K562 (cell line): ENCODE measurements around the gene OPRL1. TPM values are rescaled to one million over a fixed set of nuclear protein-coding genes. Genes with fewer than 3 reads are reported as not detected.
A peak's percentile ranks its signal among the peaks of the same experiment; 100 is the strongest.

Source experiments
- CBFA2T2 ChIP-seq: fragments of 450-650 bp; conservative IDR thresholded peaks from 2 replicates; pipeline ENCODE4 v1.6.1; 2017; ENCODE audit warnings: mild to moderate bottlenecking
- GTF2F1 ChIP-seq: IDR thresholded peaks from 2 replicates; pipeline ENCODE4 v1.6.1; 2011; ENCODE audit warnings: low read depth, low read length, improper control_type of control experiment
- JUN ChIP-seq, 2 experiments: sonication (generic) in 1 of 2; formaldehyde crosslinking in 1 of 2; IDR thresholded peaks; 2 replicates each; pipeline versions ENCODE4 v1.6.1 to v1.8.0; 2012 to 2022; ENCODE audit warnings: borderline replicate concordance in 2 of 2, mild to moderate bottlenecking in 2 of 2, improper control_type of control experiment in 1 of 2, low read depth in 1 of 2, low read length in 1 of 2, missing genetic modification reagents in 1 of 2
- MYNN ChIP-seq, 2 experiments: sonication (generic); formaldehyde crosslinking in 1 of 2; IDR thresholded peaks; 2 replicates each; pipeline versions ENCODE4 v1.5.0 to v1.6.1; 2016 to 2020; ENCODE audit warnings: antibody characterized with exemption in 1 of 2, missing genetic modification reagents in 1 of 2
- NFE2L1 ChIP-seq: fragments of 450-650 bp; IDR thresholded peaks from 2 replicates; pipeline ENCODE4 v1.6.1; 2016; ENCODE audit warnings: missing genetic modification characterization, low read depth, mild to moderate bottlenecking, missing compliant biosample characterization, moderate library complexity, borderline replicate concordance
- PML ChIP-seq: IDR thresholded peaks from 2 replicates; pipeline ENCODE4 v1.6.1; 2012; ENCODE audit warnings: low read length, inconsistent platforms
- POLR2G ChIP-seq: fragments of 200-400 bp; formaldehyde crosslinking; IDR thresholded peaks from 2 replicates; pipeline ENCODE4 v1.6.1; 2017; ENCODE audit warnings: low read depth, mild to moderate bottlenecking, antibody characterized with exemption, low read length, moderate library complexity
- PRPF4 ChIP-seq: fragments of 200-400 bp; formaldehyde crosslinking; IDR thresholded peaks from one replicate; pipeline ENCODE4 v1.6.1; 2017; ENCODE audit warnings: low read length, low read depth, mild to moderate bottlenecking; ENCODE audit not compliant: insufficient read depth, poor library complexity, severe bottlenecking
- RUNX1 ChIP-seq: sonication (generic); IDR thresholded peaks from 2 replicates; pipeline ENCODE4 v1.6.1; 2016; ENCODE audit warnings: antibody characterized with exemption, low read depth
- SRSF1 ChIP-seq: fragments of 200-400 bp; formaldehyde crosslinking; IDR thresholded peaks from 2 replicates; pipeline ENCODE4 v1.6.1; 2017; ENCODE audit warnings: mild to moderate bottlenecking, low read depth, low read length, moderate library complexity
- ZBTB8A ChIP-seq: fragments of 450-650 bp; IDR thresholded peaks from 2 replicates; pipeline ENCODE4 v1.6.1; 2018; ENCODE audit warnings: mild to moderate bottlenecking, moderate library complexity; ENCODE audit not compliant: partially characterized antibody
- polyA plus RNA-seq, 8 experiments: library from polyadenylated mRNA; depleted of rRNA in 4 of 8; stranded (reverse) in 5 of 8; unstranded in 3 of 8; fragments of >200 nt; fragmentation: Nextera tagmentation in 2 of 8; fragmentation: Illumina TruSeq in 1 of 8; extraction: Ambion mirVana in 2 of 8; extraction: Trizol in 1 of 8; gene quantifications; 2 replicates each; pipeline versions ENCODE4 v1.2.1 to v1.2.3, GENCODE V29; 2011 to 2014; ENCODE audit warnings: inconsistent platforms in 1 of 8, missing spikeins in 1 of 8
- total RNA-seq, 7 experiments: library from RNA; depleted of rRNA in 6 of 7; stranded (reverse); fragments of >200 nt in 6 of 7; fragmentation: Illumina TruSeq in 2 of 7; extraction: Trizol in 2 of 7; gene quantifications; 2 replicates each; pipeline versions ENCODE4 v1.2.1 to v1.2.3, GENCODE V29; 2011 to 2021; ENCODE audit warnings: low replicate concordance in 1 of 7
- TF ChIP-seq, protein P1 (sequence below): fragments of 450-650 bp; IDR thresholded peaks from 2 replicates; pipeline ENCODE4 v1.6.1; 2016; ENCODE audit warnings: mild to moderate bottlenecking, moderate library complexity
- TF ChIP-seq, protein P2 (sequence below): sonication (generic); formaldehyde crosslinking; IDR thresholded peaks from 2 replicates; pipeline ENCODE4 v1.8.0; 2022; ENCODE audit warnings: missing genetic modification reagents, mild to moderate bottlenecking, moderate library complexity, borderline replicate concordance

The OPRL1 gene
- total and polyA plus RNA-seq, 9 of the 15 experiments (the other 6 are each of a cell fraction or from before 2014, with no cell fraction given): 0.06 to 0.33 (median 0.11) TPM; not detected in 2

DNA sequence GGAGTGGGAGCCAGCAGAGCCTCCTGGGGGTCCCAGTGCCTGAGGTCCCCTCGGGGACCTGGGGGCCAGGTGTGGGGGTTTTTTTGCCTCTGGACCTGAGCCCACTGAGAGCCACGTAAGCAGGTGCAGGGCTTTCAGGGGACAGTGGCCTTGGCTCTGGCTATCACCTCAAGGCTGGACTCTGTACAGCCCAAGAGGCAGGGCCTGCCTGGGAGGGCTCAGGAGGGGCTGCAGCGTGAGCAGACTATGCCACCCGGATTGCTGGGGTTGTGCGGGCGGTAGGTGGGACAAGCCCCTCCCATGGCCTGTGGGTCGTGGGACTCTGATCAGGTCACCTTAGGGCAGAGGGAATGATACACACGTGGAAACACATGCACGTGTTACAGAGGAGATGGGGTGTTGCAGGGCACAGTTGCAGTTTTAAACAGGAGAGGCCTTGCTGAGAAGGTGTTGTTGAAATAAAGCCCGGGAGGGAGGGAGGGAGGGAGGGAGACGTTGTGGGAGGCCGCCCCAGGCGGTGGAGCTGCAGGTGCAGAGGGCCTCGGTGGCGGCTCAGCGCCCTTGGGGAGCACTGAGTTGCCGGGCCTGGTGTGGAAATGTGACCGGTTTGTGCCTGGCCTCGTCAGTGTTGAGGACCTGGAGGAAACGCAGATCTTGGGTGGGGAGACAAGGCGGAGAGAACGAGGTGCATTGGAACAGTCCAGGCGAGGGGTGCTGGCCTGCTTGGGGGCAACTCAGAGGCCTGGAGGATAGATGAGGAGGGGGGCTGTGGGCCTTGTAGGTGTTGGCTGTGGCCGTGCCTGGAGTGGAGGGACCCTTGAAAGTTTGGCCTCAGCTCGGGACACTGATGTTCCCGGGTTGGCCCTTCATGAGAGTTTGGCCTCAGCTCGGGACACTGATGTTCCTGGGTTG, 14.6 kb upstream of the OPRL1 start (continued):
- TF ChIP-seq PRPF4 (no peak), ZBTB8A (no peak), CBFA2T2 (no peak), PML (no peak), MYNN (IDR thresholded peaks at IDR 0.05) (no peak), MYNN (CRISPR knock-in tag; IDR thresholded peaks at IDR 0.05) (no peak), GTF2F1 (no peak), RUNX1 (no peak), NFE2L1 (no peak), POLR2G (peak; percentile 45; the same call in 1 of the 2 replicates), JUN (IDR thresholded peaks at IDR 0.05; ENCODE audit: borderline replicate concordance, low read depth, low read length) (no peak), JUN (CRISPR knock-in tag; IDR thresholded peaks at IDR 0.05; ENCODE audit: borderline replicate concordance) (0 out of 2 replicates have a peak, but pooled peaks have one; percentile 12), SRSF1 (no peak)
- TF ChIP-seq, protein P1, sequence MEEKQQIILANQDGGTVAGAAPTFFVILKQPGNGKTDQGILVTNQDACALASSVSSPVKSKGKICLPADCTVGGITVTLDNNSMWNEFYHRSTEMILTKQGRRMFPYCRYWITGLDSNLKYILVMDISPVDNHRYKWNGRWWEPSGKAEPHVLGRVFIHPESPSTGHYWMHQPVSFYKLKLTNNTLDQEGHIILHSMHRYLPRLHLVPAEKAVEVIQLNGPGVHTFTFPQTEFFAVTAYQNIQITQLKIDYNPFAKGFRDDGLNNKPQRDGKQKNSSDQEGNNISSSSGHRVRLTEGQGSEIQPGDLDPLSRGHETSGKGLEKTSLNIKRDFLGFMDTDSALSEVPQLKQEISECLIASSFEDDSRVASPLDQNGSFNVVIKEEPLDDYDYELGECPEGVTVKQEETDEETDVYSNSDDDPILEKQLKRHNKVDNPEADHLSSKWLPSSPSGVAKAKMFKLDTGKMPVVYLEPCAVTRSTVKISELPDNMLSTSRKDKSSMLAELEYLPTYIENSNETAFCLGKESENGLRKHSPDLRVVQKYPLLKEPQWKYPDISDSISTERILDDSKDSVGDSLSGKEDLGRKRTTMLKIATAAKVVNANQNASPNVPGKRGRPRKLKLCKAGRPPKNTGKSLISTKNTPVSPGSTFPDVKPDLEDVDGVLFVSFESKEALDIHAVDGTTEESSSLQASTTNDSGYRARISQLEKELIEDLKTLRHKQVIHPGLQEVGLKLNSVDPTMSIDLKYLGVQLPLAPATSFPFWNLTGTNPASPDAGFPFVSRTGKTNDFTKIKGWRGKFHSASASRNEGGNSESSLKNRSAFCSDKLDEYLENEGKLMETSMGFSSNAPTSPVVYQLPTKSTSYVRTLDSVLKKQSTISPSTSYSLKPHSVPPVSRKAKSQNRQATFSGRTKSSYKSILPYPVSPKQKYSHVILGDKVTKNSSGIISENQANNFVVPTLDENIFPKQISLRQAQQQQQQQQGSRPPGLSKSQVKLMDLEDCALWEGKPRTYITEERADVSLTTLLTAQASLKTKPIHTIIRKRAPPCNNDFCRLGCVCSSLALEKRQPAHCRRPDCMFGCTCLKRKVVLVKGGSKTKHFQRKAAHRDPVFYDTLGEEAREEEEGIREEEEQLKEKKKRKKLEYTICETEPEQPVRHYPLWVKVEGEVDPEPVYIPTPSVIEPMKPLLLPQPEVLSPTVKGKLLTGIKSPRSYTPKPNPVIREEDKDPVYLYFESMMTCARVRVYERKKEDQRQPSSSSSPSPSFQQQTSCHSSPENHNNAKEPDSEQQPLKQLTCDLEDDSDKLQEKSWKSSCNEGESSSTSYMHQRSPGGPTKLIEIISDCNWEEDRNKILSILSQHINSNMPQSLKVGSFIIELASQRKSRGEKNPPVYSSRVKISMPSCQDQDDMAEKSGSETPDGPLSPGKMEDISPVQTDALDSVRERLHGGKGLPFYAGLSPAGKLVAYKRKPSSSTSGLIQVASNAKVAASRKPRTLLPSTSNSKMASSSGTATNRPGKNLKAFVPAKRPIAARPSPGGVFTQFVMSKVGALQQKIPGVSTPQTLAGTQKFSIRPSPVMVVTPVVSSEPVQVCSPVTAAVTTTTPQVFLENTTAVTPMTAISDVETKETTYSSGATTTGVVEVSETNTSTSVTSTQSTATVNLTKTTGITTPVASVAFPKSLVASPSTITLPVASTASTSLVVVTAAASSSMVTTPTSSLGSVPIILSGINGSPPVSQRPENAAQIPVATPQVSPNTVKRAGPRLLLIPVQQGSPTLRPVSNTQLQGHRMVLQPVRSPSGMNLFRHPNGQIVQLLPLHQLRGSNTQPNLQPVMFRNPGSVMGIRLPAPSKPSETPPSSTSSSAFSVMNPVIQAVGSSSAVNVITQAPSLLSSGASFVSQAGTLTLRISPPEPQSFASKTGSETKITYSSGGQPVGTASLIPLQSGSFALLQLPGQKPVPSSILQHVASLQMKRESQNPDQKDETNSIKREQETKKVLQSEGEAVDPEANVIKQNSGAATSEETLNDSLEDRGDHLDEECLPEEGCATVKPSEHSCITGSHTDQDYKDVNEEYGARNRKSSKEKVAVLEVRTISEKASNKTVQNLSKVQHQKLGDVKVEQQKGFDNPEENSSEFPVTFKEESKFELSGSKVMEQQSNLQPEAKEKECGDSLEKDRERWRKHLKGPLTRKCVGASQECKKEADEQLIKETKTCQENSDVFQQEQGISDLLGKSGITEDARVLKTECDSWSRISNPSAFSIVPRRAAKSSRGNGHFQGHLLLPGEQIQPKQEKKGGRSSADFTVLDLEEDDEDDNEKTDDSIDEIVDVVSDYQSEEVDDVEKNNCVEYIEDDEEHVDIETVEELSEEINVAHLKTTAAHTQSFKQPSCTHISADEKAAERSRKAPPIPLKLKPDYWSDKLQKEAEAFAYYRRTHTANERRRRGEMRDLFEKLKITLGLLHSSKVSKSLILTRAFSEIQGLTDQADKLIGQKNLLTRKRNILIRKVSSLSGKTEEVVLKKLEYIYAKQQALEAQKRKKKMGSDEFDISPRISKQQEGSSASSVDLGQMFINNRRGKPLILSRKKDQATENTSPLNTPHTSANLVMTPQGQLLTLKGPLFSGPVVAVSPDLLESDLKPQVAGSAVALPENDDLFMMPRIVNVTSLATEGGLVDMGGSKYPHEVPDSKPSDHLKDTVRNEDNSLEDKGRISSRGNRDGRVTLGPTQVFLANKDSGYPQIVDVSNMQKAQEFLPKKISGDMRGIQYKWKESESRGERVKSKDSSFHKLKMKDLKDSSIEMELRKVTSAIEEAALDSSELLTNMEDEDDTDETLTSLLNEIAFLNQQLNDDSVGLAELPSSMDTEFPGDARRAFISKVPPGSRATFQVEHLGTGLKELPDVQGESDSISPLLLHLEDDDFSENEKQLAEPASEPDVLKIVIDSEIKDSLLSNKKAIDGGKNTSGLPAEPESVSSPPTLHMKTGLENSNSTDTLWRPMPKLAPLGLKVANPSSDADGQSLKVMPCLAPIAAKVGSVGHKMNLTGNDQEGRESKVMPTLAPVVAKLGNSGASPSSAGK: no peak
- TF ChIP-seq, protein P2, sequence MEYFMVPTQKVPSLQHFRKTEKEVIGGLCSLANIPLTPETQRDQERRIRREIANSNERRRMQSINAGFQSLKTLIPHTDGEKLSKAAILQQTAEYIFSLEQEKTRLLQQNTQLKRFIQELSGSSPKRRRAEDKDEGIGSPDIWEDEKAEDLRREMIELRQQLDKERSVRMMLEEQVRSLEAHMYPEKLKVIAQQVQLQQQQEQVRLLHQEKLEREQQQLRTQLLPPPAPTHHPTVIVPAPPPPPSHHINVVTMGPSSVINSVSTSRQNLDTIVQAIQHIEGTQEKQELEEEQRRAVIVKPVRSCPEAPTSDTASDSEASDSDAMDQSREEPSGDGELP (CRISPR knock-in tag): 0 out of 2 replicates have a peak, but pooled peaks have one; percentile 36
